CD14-positive monocyte (primary cell): ENCODE results near the gene TRAF3. TPM values are rescaled to one million over a fixed set of nuclear protein-coding genes. Genes with fewer than 3 reads are reported as not detected.

Experiments used
- DNase-seq, 3 donors: peaks; one replicate each; pipeline ENCODE4 v3.0.0-alpha.2; 2011 to 2022
- H2AFZ ChIP-seq: 2 replicates; pipeline ENCODE4 v1.6.0; 2012; ENCODE audit warnings: mild to moderate bottlenecking, low read depth, low read length, inconsistent platforms; ENCODE audit not compliant: insufficient read depth, poor library complexity, severe bottlenecking
- H3K27ac ChIP-seq, 2 donors: 1 replicate in 1 of 2; 2 replicates in 1 of 2; pipeline ENCODE4 v1.5.1; 2012 to 2013; ENCODE audit warnings: low read length in 2 of 2, control low read depth in 1 of 2, inconsistent platforms in 1 of 2, low read depth in 1 of 2, mild to moderate bottlenecking in 1 of 2
- H3K27me3 ChIP-seq, 2 donors: one replicate each; pipeline versions ENCODE4 v1.6.0 to v1.6.1; 2011 to 2013; ENCODE audit warnings: low read length in 2 of 2; ENCODE audit not compliant: control insufficient read depth in 2 of 2, insufficient read depth in 2 of 2
- H3K36me3 ChIP-seq, 2 donors: replicated peaks in 1 of 2; 1 replicate in 1 of 2; 2 replicates in 1 of 2; pipeline versions ENCODE4 v1.5.1 to v1.6.1; 2012 to 2013; ENCODE audit warnings: low read length in 2 of 2, control low read depth in 1 of 2, inconsistent platforms in 1 of 2, mild to moderate bottlenecking in 1 of 2; ENCODE audit not compliant: insufficient read depth in 2 of 2, control insufficient read depth in 1 of 2
- H3K4me1 ChIP-seq, 2 donors: 1 replicate in 1 of 2; 2 replicates in 1 of 2; pipeline versions ENCODE4 v1.5.1 to v1.6.1; 2012 to 2013; ENCODE audit warnings: low read length in 2 of 2, control low read depth in 1 of 2, inconsistent platforms in 1 of 2, mild to moderate bottlenecking in 1 of 2, moderate library complexity in 1 of 2; ENCODE audit not compliant: insufficient read depth in 2 of 2, control insufficient read depth in 1 of 2
- H3K4me2 ChIP-seq: replicated peaks from 2 replicates; pipeline ENCODE3; 2012; ENCODE audit warnings: low read length, moderate library complexity, mild to moderate bottlenecking; ENCODE audit not compliant: poor library complexity, severe bottlenecking; ENCODE audit errors: extremely low read depth
- H3K4me3 ChIP-seq, 3 experiments: fragments of 200-600 bp in 1 of 3; sonication (generic) in 1 of 3; replicated peaks in 1 of 3; 1 replicate in 2 of 3; 2 replicates in 1 of 3; pipeline ENCODE4 v1.5.1; 2011 to 2013; ENCODE audit warnings: low read length in 3 of 3, mild to moderate bottlenecking in 3 of 3, control low read depth in 2 of 3, low read depth in 2 of 3, inconsistent platforms in 1 of 3, moderate library complexity in 1 of 3
- H3K79me2 ChIP-seq: 2 replicates; pipeline ENCODE4 v1.6.0; 2012; ENCODE audit warnings: mild to moderate bottlenecking, control low read depth, inconsistent platforms, low read length, moderate library complexity; ENCODE audit not compliant: insufficient read depth
- H3K9ac ChIP-seq: 2 replicates; pipeline ENCODE4 v1.6.0; 2017; ENCODE audit warnings: low read length, mild to moderate bottlenecking; ENCODE audit not compliant: insufficient read depth, poor library complexity, severe bottlenecking
- H3K9me3 ChIP-seq, 2 donors: replicated peaks in 1 of 2; 1 replicate in 1 of 2; 2 replicates in 1 of 2; pipeline versions ENCODE4 v1.5.1 to v1.6.1; 2012 to 2013; ENCODE audit warnings: low read length in 2 of 2, control low read depth in 1 of 2; ENCODE audit not compliant: control insufficient read depth in 1 of 2, insufficient read depth in 1 of 2
- H4K20me1 ChIP-seq: 2 replicates; pipeline ENCODE4 v1.6.0; 2012; ENCODE audit warnings: mild to moderate bottlenecking, low read length, control low read depth, moderate library complexity; ENCODE audit not compliant: insufficient read depth
- H3K27ac Mint-ChIP-seq, 7 donors: one replicate each; pipeline ENCODE4 v1.8.0; 2020; ENCODE audit warnings: mild to moderate bottlenecking in 7 of 7, mixed read lengths in 7 of 7, moderate library complexity in 6 of 7, inconsistent platforms in 2 of 7
- H3K27me3 Mint-ChIP-seq, 3 donors: one replicate each; pipeline ENCODE4 v1.8.0; 2021 to 2022; ENCODE audit warnings: low read depth in 3 of 3, mild to moderate bottlenecking in 3 of 3, mixed read lengths in 3 of 3, moderate library complexity in 3 of 3, inconsistent platforms in 1 of 3
- H3K36me3 Mint-ChIP-seq, 2 donors: one replicate each; pipeline ENCODE4 v1.8.0; 2020; ENCODE audit warnings: mixed read lengths in 2 of 2, inconsistent platforms in 1 of 2, mild to moderate bottlenecking in 1 of 2
- H3K4me1 Mint-ChIP-seq: one replicate; pipeline ENCODE4 v1.8.0; 2020; ENCODE audit warnings: mild to moderate bottlenecking, mixed read lengths
- H3K4me3 Mint-ChIP-seq, 2 donors: one replicate each; pipeline ENCODE4 v1.8.0; 2020; ENCODE audit warnings: mild to moderate bottlenecking in 2 of 2, mixed read lengths in 2 of 2, moderate library complexity in 1 of 2
- H3K9me3 Mint-ChIP-seq, 7 donors: one replicate each; pipeline ENCODE4 v1.8.0; 2020 to 2022; ENCODE audit warnings: mixed read lengths in 7 of 7, mild to moderate bottlenecking in 6 of 7, moderate library complexity in 6 of 7, inconsistent platforms in 2 of 7
- WGBS: methylation state at CpG from one replicate; pipeline ENCODE4 v1.1.5; 2013; ENCODE audit warnings: missing lambda C conversion rate; ENCODE audit not compliant: insufficient coverage; 5-methylcytosine and 5-hydroxymethylcytosine counted together
- intact Hi-C, 2 donors: fragments of 100-400 bp; cut with micrococcal nuclease; formaldehyde crosslinking; loops; one replicate each; pipeline versions ENCODE4 v1.15.0 to v1.15.1; 2023
- polyA plus RNA-seq, 3 donors: library from polyadenylated mRNA; depleted of rRNA in 1 of 3; unstranded in 2 of 3; stranded (reverse) in 1 of 3; fragments of 300-500 nt in 2 of 3; fragments of >200 nt in 1 of 3; fragmentation: Illumina TruSeq in 2 of 3; gene quantifications; 1 replicate in 2 of 3; 2 replicates in 1 of 3; pipeline ENCODE4 v1.2.3, GENCODE V29; 2012 to 2021
- TF ChIP-seq, protein P1 (sequence below): fragments of 200-600 bp; IDR thresholded peaks from one replicate; pipeline ENCODE4 v1.8.0; 2022; ENCODE audit warnings: antibody characterized with exemption, mild to moderate bottlenecking

TRAF3 gene
- polyA plus RNA-seq, 3 donors = 12.0 to 37.6 (median 17.3) TPM

DNA sequence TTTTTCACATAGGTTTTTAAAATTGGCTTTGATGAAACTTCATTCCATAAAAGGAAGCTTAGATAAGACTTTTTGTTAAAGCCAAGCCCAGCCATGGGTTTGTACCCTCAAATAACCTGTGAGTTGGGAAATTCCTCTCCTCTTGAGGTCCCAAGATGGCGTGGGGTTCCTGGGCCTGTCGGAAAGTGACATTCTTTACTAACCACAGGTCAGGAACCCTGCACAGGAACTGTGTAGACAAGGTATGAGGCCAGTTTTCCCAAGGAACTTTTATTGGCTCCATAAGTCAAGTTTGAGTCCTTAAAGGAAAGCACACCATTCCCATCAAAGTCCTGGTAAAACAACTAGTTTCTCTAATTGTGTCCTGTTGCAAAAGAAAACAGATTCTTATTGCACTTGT is 80.2 kb downstream of the TRAF3 start:
- Histone ChIP-seq H3K4me1 (peaks cover 15 to 18% of the 10 kb centered on the region in 2 donors), H3K79me2 (peaks cover 33% of the 10 kb centered on the region), H3K27me3 (no peaks in the 10 kb centered on the region), H3K9me3 (peaks cover 0 to 8% of the 10 kb centered on the region in 2 donors), H3K4me2 (no peak overlapping the region), H3K27ac (no peak overlapping the region), H2AFZ (no peak overlapping the region), H3K36me3 (peaks cover 2 to 10% of the 10 kb centered on the region in 2 donors), H4K20me1 (peaks cover 96% of the 10 kb centered on the region), H3K9ac (no peak overlapping the region), H3K4me3 (no peak overlapping the region)
- no peaks in the 10 kb centered on the region for H3K27me3 Mint-ChIP-seq
- H3K36me3 Mint-ChIP-seq = peaks cover 24 to 29% of the 10 kb centered on the region in 2 donors
- H3K4me1 Mint-ChIP-seq = peaks cover 21% of the 10 kb centered on the region
- TF ChIP-seq, protein P1, sequence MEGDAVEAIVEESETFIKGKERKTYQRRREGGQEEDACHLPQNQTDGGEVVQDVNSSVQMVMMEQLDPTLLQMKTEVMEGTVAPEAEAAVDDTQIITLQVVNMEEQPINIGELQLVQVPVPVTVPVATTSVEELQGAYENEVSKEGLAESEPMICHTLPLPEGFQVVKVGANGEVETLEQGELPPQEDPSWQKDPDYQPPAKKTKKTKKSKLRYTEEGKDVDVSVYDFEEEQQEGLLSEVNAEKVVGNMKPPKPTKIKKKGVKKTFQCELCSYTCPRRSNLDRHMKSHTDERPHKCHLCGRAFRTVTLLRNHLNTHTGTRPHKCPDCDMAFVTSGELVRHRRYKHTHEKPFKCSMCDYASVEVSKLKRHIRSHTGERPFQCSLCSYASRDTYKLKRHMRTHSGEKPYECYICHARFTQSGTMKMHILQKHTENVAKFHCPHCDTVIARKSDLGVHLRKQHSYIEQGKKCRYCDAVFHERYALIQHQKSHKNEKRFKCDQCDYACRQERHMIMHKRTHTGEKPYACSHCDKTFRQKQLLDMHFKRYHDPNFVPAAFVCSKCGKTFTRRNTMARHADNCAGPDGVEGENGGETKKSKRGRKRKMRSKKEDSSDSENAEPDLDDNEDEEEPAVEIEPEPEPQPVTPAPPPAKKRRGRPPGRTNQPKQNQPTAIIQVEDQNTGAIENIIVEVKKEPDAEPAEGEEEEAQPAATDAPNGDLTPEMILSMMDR = no peak
- no peak overlapping the region for H3K4me3 Mint-ChIP-seq
- no peak for DNase-seq
- WGBS = no CpG with 5 or more reads among the region's 2 CpGs
- intact Hi-C loops = no loop called here
- peaks cover 0 to 12% (median 8%) of the 10 kb centered on the region in 7 donors for H3K9me3 Mint-ChIP-seq
- no peak overlapping the region for H3K27ac Mint-ChIP-seq

DNA sequence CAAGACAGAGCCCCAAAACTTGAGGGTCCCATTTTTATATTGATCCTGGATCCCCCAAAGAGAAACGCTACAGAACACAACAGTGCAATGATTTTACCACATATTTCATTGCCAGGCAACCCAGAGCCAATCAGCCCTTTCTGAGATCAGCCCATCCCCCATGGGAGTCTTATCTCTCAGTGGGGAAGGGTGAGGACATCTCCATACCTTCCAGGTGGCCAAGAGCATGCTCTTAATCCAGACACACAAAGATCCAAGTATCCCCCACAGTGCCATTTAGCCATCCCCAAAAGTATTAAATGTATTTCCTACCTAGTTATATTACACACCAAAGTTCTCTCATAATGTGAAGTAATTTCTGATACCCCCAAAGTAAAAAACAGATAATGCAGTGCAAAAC is 82.7 kb downstream of the TRAF3 start:
- Mint-ChIP-seq H3K27me3 (no peaks in the 10 kb centered on the region), H3K9me3 (peaks cover 4 to 13% (median 10%) of the 10 kb centered on the region in 7 donors), H3K4me1 (peaks cover 4% of the 10 kb centered on the region), H3K36me3 (peaks cover 24 to 37% of the 10 kb centered on the region in 2 donors), H3K27ac (no peak overlapping the region), H3K4me3 (no peak overlapping the region)
- Histone ChIP-seq H3K9ac (no peak overlapping the region), H4K20me1 (peaks cover 98% of the 10 kb centered on the region), H3K4me3 (no peak overlapping the region), H3K79me2 (peaks cover 29% of the 10 kb centered on the region), H3K36me3 (peaks cover 2 to 22% of the 10 kb centered on the region in 2 donors), H2AFZ (no peak overlapping the region), H3K9me3 (peaks cover 0 to 8% of the 10 kb centered on the region in 2 donors), H3K27ac (no peak overlapping the region), H3K27me3 (no peaks in the 10 kb centered on the region), H3K4me1 (no peaks in the 10 kb centered on the region), H3K4me2 (no peak overlapping the region)
- 89% methylated on average over 1 of the region's 1 CpG for WGBS
- TF ChIP-seq, protein P1 = no peak
- intact Hi-C loops = no loop called here
- DNase-seq = no peak
